Mammary epithelial cell (primary cell): ENCODE data around the gene TTC21A.

Experiments
- CTCF ChIP-seq, 2 donors: IDR thresholded peaks in 1 of 2; conservative IDR thresholded peaks in 1 of 2; 2 replicates each; pipeline ENCODE4 v1.5.1; 2011 to 2012; ENCODE audit warnings: inconsistent platforms in 2 of 2, low read length in 2 of 2, mild to moderate bottlenecking in 2 of 2, control low read depth in 1 of 2, low read depth in 1 of 2; ENCODE audit not compliant: insufficient read depth in 1 of 2; ENCODE audit errors: extremely low read depth in 1 of 2
- EZH2 ChIP-seq: IDR thresholded peaks from 2 replicates; pipeline ENCODE4 v1.6.1; 2012; ENCODE audit warnings: low read length, inconsistent platforms, borderline replicate concordance

- no peak for TF ChIP-seq EZH2
- peak; percentile 47 to 49 for TF ChIP-seq CTCF (conservative IDR thresholded peaks at IDR 0.05 in 1 of 2, IDR thresholded peaks at IDR 0.05 in 1 of 2; ENCODE audit: extremely low read depth in 1 of 2, insufficient read depth in 1 of 2, low read depth in 1 of 2, low read length in 2 of 2)
Measured at GRCh38 chr3:39065197-39065596, 42.3 kb upstream of the TTC21A start.
